Sigmoid colon (tissue), 7 donors: ENCODE measurements around the gene PUM1. TPM values are rescaled to one million over a fixed set of nuclear protein-coding genes. Genes with fewer than 3 reads are reported as not detected.

Experiments used
- DNase-seq: peaks from one replicate; pipeline ENCODE4 v3.0.0-alpha.2; 2019
- H3K27ac ChIP-seq, 4 donors: fragments of 200-600 bp; sonication (generic); one replicate each; pipeline ENCODE4 v1.5.1; 2016 to 2019; ENCODE audit warnings: mild to moderate bottlenecking in 1 of 4
- H3K27me3 ChIP-seq, 3 donors: fragments of 200-600 bp; sonication (generic); one replicate each; pipeline ENCODE4 v1.5.1; 2019; ENCODE audit warnings: mild to moderate bottlenecking in 1 of 3
- H3K36me3 ChIP-seq, 4 donors: fragments of 200-600 bp; sonication (generic); one replicate each; pipeline ENCODE4 v1.5.1; 2016 to 2019
- H3K4me1 ChIP-seq, 4 donors: fragments of 200-600 bp; sonication (generic); one replicate each; pipeline ENCODE4 v1.5.1; 2017 to 2019
- H3K4me3 ChIP-seq, 4 donors: fragments of 200-600 bp; sonication (generic); one replicate each; pipeline ENCODE4 v1.5.1; 2017 to 2019; ENCODE audit warnings: mild to moderate bottlenecking in 2 of 4, moderate library complexity in 1 of 4
- H3K9me3 ChIP-seq, 4 donors: fragments of 200-600 bp in 3 of 4; sonication (generic) in 3 of 4; one replicate each; pipeline versions ENCODE4 v1.5.1 to v1.6.1; 2013 to 2019
- CTCF ChIP-seq, 4 experiments: fragments of 450-650 bp in 3 of 4; fragments of 200-600 bp in 1 of 4; IDR thresholded peaks; one replicate each; pipeline ENCODE4 v1.5.1; 2016 to 2019; ENCODE audit warnings: antibody characterized with exemption in 4 of 4, mild to moderate bottlenecking in 3 of 4, moderate library complexity in 2 of 4
- EP300 ChIP-seq, 4 donors: sonication (generic); formaldehyde crosslinking; IDR thresholded peaks; one replicate each; pipeline ENCODE4 v1.6.1; 2017; ENCODE audit warnings: antibody characterized with exemption in 4 of 4
- POLR2A ChIP-seq, 2 donors: fragments of 450-650 bp; IDR thresholded peaks; one replicate each; pipeline ENCODE4 v1.6.1; 2016; ENCODE audit warnings: antibody characterized with exemption in 2 of 2, mild to moderate bottlenecking in 2 of 2, moderate library complexity in 2 of 2
- POLR2AphosphoS5 ChIP-seq, 4 donors: sonication (generic); formaldehyde crosslinking; IDR thresholded peaks; one replicate each; pipeline ENCODE4 v1.6.1; 2017; ENCODE audit warnings: antibody characterized with exemption in 4 of 4
- WGBS, 2 donors: extraction: QIAGEN DNeasy Blood & Tissue Kit; methylation state at CpG; one replicate each; pipeline ENCODE4 v1.1.7; 2013; 5-methylcytosine and 5-hydroxymethylcytosine counted together
- intact Hi-C: fragments of 100-400 bp; cut with DNase I; formaldehyde crosslinking; loops from one replicate; pipeline ENCODE4 v1.15.1; 2023
- polyA plus RNA-seq, 3 donors: library from polyadenylated mRNA; stranded (reverse); fragments of 200-250 nt; gene quantifications; one replicate each; pipeline ENCODE4 v1.2.3, GENCODE V29; 2013
- total RNA-seq, 4 donors: library from RNA; depleted of rRNA; stranded (reverse); fragments of >200 nt; gene quantifications; one replicate each; pipeline ENCODE4 v1.1.0, GENCODE V29; 2016
- donor health status: healthy with polysubstance abuse.
- donor health status: Bipolar disorder and iron deficiency.
- donor health status: healthy.

Gene PUM1
- total and polyA plus RNA-seq, 7 donors = 16.9 to 89.5 (median 66.4) TPM

- no peak overlapping the region for H3K4me3 ChIP-seq
- no peaks in the 10 kb centered on the region for H3K9me3 ChIP-seq
- H3K27me3 ChIP-seq = no peaks in the 10 kb centered on the region
- H3K36me3 ChIP-seq = no peaks in the 10 kb centered on the region
- peaks cover 0 to 70% (median 57%) of the 10 kb centered on the region in 4 donors for H3K4me1 ChIP-seq
- TF ChIP-seq CTCF (IDR thresholded peaks at IDR 0.05) (no peak), EP300 (IDR thresholded peaks at IDR 0.05) (no peak), POLR2AphosphoS5 (IDR thresholded peaks at IDR 0.05) (no peak), POLR2A (IDR thresholded peaks at IDR 0.05) (no peak)
- no peak overlapping the region for H3K27ac ChIP-seq
- intact Hi-C loops = no loop called here
- WGBS, 2 donors = 54 to 81% methylated on average over 3 of the region's 3 CpGs
- no peak for DNase-seq
Measured at GRCh38 chr1:31027693-31028526, 37.6 kb downstream of the PUM1 start.

DNA sequence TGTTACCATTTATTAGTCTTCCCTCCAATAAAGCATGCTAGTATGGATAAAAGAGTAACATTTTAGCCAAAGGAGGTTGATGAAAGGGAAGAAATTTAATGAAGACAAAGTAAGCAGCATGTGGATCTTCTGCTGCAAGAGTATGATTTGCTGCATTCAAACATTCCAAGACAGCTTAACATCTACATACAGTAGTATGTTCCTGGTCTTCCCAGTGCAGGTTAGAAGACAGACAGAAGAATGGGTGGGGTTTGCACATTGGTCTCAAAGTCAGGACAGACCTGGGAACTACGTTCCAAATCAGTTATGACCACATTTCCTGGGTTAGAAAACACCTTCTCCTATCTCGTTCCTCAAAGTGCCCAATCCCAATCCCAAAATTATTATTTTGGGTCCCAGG lies 43.3 kb downstream of the PUM1 start:
- H3K27ac ChIP-seq = no peak overlapping the region
- H3K4me1 ChIP-seq = peaks cover 0 to 67% (median 43%) of the 10 kb centered on the region in 4 donors
- H3K9me3 ChIP-seq = no peaks in the 10 kb centered on the region
- no peak overlapping the region for H3K4me3 ChIP-seq
- H3K36me3 ChIP-seq = no peaks in the 10 kb centered on the region
- 14 to 42% methylated on average over 2 of the region's 2 CpGs for WGBS, 2 donors
- DNase-seq = no peak
- H3K27me3 ChIP-seq = no peaks in the 10 kb centered on the region
- intact Hi-C loops = no loop called here
- TF ChIP-seq POLR2AphosphoS5 (IDR thresholded peaks at IDR 0.05) (no peak), CTCF (IDR thresholded peaks at IDR 0.05) (no peak), POLR2A (IDR thresholded peaks at IDR 0.05) (no peak), EP300 (IDR thresholded peaks at IDR 0.05) (no peak)

GRCh38 chr1:31020007-31020790 lies 45.3 kb downstream of the PUM1 start:
- no peak for DNase-seq
- Histone ChIP-seq H3K36me3 (no peaks in the 10 kb centered on the region), H3K4me3 (no peak overlapping the region), H3K4me1 (peaks cover 0 to 73% (median 51%) of the 10 kb centered on the region in 4 donors), H3K27me3 (no peaks in the 10 kb centered on the region), H3K27ac (no peak overlapping the region), H3K9me3 (no peaks in the 10 kb centered on the region)
- TF ChIP-seq POLR2AphosphoS5 (IDR thresholded peaks at IDR 0.05) = no peak
- TF ChIP-seq CTCF (IDR thresholded peaks at IDR 0.05) = no peak
- TF ChIP-seq EP300 (IDR thresholded peaks at IDR 0.05) = no peak
- intact Hi-C loops = no loop called here
- WGBS, 2 donors = 29 to 58% methylated on average over 3 of the region's 3 CpGs

DNA sequence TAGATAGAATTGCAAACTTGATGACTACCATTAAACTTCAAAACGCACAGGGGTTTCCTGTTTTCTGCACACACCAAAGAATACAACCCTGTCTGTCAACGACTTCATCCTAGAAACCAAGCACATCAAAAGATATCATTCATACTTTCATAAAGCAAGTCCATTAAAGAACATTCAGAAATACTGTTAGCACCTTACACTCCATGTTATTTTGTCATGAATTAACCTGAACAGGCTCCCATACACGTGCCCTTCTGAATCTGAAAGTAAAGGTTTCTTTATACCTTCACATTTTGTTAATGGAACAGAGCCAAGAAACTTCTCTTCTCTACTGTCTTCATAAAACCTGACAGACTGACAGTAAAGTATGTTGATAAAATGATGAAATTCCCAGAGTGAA lies 46.1 kb downstream of the PUM1 start:
- H3K27me3 ChIP-seq = no peaks in the 10 kb centered on the region
- intact Hi-C loops = no loop called here
- TF ChIP-seq POLR2A (IDR thresholded peaks at IDR 0.05) = no peak
- no peak for TF ChIP-seq POLR2AphosphoS5 (IDR thresholded peaks at IDR 0.05)
- no peak for TF ChIP-seq CTCF (IDR thresholded peaks at IDR 0.05)
- TF ChIP-seq EP300 (IDR thresholded peaks at IDR 0.05) = no peak
- no peaks in the 10 kb centered on the region for H3K36me3 ChIP-seq
- no peak overlapping the region for H3K4me3 ChIP-seq
- peaks cover 0 to 65% (median 46%) of the 10 kb centered on the region in 4 donors for H3K4me1 ChIP-seq
- 25 to 39% methylated on average over 3 of the region's 3 CpGs for WGBS, 2 donors
- H3K27ac ChIP-seq = no peak overlapping the region
- H3K9me3 ChIP-seq = no peaks in the 10 kb centered on the region
- DNase-seq = no peak
